WERI-Rb-1 (cell line): ENCODE data around the gene MTUS2.
A peak's percentile ranks its signal among the peaks of the same experiment; 100 is the strongest.

ENCODE experiments used
- DNase-seq: peaks from one replicate; pipeline ENCODE4 v3.0.0-alpha.2; 2020
- H3K27ac ChIP-seq: fragments of 250-450 bp; sonication (Bioruptor Pico); 2 replicates; pipeline ENCODE4 v1.5.1; 2020; ENCODE audit warnings: mild to moderate bottlenecking, moderate library complexity
- H3K27me3 ChIP-seq: fragments of 250-450 bp; sonication (Bioruptor Pico); 2 replicates; pipeline ENCODE4 v1.5.1; 2021; ENCODE audit warnings: mild to moderate bottlenecking, low read depth, moderate library complexity; ENCODE audit not compliant: insufficient read depth, severe bottlenecking
- H3K36me3 ChIP-seq: fragments of 250-450 bp; sonication (Bioruptor Pico); 2 replicates; pipeline ENCODE4 v1.5.1; 2020; ENCODE audit warnings: mild to moderate bottlenecking, moderate library complexity
- H3K4me3 ChIP-seq: 2 replicates; pipeline ENCODE4 v1.5.1; 2011; ENCODE audit warnings: low read depth, mild to moderate bottlenecking, control low read depth, low read length
- H3K9me3 ChIP-seq: fragments of 250-450 bp; sonication (Bioruptor Pico); 2 replicates; pipeline ENCODE4 v1.5.1; 2021; ENCODE audit warnings: mild to moderate bottlenecking, moderate library complexity; ENCODE audit not compliant: severe bottlenecking
- TF ChIP-seq, protein P1 (sequence below): IDR thresholded peaks from 2 replicates; pipeline ENCODE4 v1.5.1; 2011; ENCODE audit warnings: low read depth, mild to moderate bottlenecking, control low read depth, inconsistent platforms, low read length

The MTUS2 gene

DNA sequence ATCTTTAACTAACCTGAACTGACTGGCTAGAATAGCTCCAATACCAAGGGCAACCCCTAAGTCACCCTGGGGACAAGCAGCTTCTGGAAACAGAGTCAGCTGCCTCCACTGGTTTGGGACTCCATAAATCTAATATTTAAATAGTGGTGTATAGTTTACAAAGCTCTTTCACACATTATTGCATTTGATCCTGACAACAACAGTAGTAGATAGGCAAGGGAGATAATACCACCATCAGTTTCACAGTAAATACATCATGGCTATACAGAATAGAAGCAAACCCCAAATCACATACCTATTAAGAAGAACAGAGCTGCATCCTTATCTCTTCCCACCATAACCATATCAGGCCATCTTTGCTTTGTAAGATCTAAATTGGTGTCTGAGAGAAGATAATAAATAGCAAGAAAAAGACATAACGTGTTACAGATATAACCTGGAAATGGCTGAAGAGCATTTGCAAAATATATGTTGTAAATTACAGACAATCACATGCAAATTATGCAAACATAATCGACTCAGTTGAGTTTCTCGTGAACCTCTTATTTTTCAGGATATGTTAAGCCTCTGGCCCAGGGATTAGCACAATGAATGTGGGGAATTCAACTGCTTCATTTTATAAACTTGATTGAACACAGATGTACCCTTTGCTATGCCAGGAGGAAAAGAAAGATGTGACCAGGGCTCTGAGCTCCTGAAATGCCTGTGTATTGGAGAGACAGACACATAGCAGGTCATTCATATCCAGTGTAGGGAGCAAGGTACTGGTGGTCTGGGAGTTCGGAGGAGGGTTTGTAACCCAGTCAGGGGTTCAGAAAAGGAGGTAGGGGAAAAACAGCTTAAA, 632.9 kb downstream of the MTUS2 start:
- H3K36me3 ChIP-seq: no peaks in the 10 kb centered on the region
- TF ChIP-seq, protein P1, sequence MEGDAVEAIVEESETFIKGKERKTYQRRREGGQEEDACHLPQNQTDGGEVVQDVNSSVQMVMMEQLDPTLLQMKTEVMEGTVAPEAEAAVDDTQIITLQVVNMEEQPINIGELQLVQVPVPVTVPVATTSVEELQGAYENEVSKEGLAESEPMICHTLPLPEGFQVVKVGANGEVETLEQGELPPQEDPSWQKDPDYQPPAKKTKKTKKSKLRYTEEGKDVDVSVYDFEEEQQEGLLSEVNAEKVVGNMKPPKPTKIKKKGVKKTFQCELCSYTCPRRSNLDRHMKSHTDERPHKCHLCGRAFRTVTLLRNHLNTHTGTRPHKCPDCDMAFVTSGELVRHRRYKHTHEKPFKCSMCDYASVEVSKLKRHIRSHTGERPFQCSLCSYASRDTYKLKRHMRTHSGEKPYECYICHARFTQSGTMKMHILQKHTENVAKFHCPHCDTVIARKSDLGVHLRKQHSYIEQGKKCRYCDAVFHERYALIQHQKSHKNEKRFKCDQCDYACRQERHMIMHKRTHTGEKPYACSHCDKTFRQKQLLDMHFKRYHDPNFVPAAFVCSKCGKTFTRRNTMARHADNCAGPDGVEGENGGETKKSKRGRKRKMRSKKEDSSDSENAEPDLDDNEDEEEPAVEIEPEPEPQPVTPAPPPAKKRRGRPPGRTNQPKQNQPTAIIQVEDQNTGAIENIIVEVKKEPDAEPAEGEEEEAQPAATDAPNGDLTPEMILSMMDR: no peak
- DNase-seq: no peak
- H3K27ac ChIP-seq: no peak overlapping the region
- no peak overlapping the region for H3K4me3 ChIP-seq
- H3K9me3 ChIP-seq: no peaks in the 10 kb centered on the region
- no peaks in the 10 kb centered on the region for H3K27me3 ChIP-seq

DNA sequence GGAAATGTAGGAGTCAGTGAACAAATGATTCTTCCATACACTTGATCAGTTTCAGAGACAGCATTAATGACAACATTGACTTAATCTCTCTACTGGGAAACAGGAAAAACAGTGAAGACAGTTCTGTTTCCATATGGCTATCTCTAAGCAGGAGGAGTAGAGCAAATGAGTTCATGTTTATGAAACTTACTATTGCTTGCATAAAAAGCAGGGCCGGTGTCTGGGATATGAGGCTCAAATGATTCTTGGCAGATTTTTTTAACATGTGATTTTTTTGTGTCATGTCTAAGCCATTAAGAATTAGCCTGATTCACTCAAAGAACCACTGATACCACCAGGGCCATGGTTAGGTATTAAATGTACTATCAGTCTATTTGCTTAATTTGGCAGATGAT, 633.5 kb downstream of the MTUS2 start:
- TF ChIP-seq, protein P1: no peak
- Histone ChIP-seq H3K9me3 (no peaks in the 10 kb centered on the region), H3K4me3 (no peak overlapping the region)

DNA sequence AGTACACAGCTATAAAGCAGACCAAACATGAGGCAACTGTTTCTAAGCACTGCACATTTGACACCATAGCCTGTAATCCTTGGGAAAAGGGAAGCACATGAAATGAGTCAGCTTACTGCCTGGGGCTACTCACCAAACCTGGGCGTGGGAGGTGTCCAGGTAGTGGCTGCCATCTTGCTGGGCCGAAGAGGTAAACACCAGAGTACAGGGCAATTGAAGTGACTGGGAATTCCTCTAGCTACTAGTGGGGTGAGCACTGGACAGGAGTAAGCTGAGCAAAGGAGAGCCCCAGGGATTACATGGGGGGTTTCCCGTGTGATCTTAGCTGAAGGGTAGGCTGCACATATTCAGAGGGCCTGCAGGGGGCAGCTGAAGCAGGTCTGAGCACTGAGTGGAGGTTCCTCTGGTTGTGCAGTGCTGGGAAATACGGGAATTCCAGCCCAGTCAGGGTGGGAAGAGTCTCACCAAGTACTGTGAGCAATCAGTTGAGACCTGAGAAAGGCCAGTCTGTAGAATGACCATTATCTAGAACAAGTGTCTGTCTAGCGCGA, 634.9 kb downstream of the MTUS2 start:
- Histone ChIP-seq H3K36me3 (no peaks in the 10 kb centered on the region), H3K4me3 (no peak overlapping the region), H3K9me3 (no peaks in the 10 kb centered on the region), H3K27me3 (no peaks in the 10 kb centered on the region), H3K27ac (no peak overlapping the region)
- TF ChIP-seq, protein P1: peak; percentile 64
- DNase-seq: peak; percentile 8

More for the DNA sequence above, 633.5 kb downstream of the MTUS2 start:
- Histone ChIP-seq H3K27me3 (no peaks in the 10 kb centered on the region), H3K27ac (no peak overlapping the region), H3K36me3 (no peaks in the 10 kb centered on the region)
- no peak for DNase-seq

DNA sequence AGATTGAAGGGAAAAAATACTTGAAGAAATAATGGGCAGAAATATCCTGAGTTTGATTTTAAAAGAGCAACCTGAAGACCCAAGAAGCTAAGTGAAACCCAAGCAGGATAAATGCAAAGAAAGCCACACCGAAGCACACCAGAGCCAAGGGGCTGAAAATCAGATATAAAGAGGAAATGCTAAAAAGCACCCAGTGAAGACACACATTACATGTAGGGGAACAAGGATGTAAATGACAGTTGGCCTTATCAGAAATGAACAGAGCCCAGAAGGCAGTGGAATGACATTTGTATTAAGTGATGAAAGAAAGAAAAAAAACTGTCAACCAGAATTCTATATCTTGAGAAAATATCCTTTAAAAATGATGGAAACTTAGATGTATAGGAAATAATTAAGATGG, 636.3 kb downstream of the MTUS2 start:
- H3K27me3 ChIP-seq: no peaks in the 10 kb centered on the region
- TF ChIP-seq, protein P1: no peak
- no peak for DNase-seq
- no peak overlapping the region for H3K27ac ChIP-seq
- no peak overlapping the region for H3K4me3 ChIP-seq
- no peaks in the 10 kb centered on the region for H3K36me3 ChIP-seq
- H3K9me3 ChIP-seq: no peaks in the 10 kb centered on the region

DNA sequence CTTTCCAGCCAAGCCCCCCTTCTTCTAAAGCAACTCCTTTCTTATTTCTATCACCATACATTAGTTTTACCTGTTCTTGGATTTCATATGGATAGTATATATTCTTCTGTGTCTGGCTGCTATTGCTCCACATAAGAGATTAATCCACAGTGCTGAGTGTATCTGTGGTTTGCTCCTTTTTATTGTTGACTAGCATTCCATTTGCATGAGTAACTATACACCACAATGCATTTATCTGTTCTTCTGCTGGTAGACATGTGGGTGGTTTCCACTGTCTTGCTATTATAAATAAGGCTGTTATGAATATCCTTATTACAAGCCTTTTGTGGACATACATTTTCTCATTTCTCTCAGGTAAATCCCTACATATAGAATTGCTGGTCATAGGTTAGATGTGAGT, 637.2 kb downstream of the MTUS2 start:
- Histone ChIP-seq H3K9me3 (no peaks in the 10 kb centered on the region), H3K27me3 (no peaks in the 10 kb centered on the region), H3K36me3 (no peaks in the 10 kb centered on the region), H3K4me3 (no peak overlapping the region), H3K27ac (no peak overlapping the region)
- TF ChIP-seq, protein P1: no peak
- DNase-seq: no peak
